ENCODE measurements around the gene MAFF. TPM values are rescaled to one million over a fixed set of nuclear protein-coding genes. Genes with fewer than 3 reads are reported as not detected.

MAFF gene
- total and polyA plus RNA-seq, 2 donors from 2014 or later, result 2.2 to 23.4 TPM

GRCh38 chr22:38249803-38250642 is 48.2 kb downstream of the MAFF start:
- Histone ChIP-seq H3K4me1 (ENCODE audit: control insufficient read depth in 2 of 3, insufficient read depth in 2 of 3, low read depth in 1 of 3, low read length in 3 of 3) (no peaks in the 10 kb centered on the region), H3K9ac (ENCODE audit: low read length in 3 of 3) (no peak overlapping the region), H3K36me3 (ENCODE audit: control insufficient read depth in 2 of 3, insufficient read depth in 3 of 3, low read length in 3 of 3) (peaks cover 3 to 13% (median 13%) of the 10 kb centered on the region in 3 donors), H3K27me3 (ENCODE audit: control insufficient read depth, insufficient read depth, low read length) (no peaks in the 10 kb centered on the region), H3K9me3 (ENCODE audit: control insufficient read depth in 2 of 3, insufficient read depth in 1 of 3, low read length in 3 of 3) (no peaks in the 10 kb centered on the region), H3K4me3 (ENCODE audit: low read length in 3 of 3) (no peak overlapping the region), H3K27ac (ENCODE audit: low read depth in 2 of 2, low read length in 2 of 2) (no peak overlapping the region)
- FAIRE-seq (no peak), DNase-seq (no peak)
- no peak for TF ChIP-seq CTCF (IDR thresholded peaks at IDR 0.05; ENCODE audit: borderline replicate concordance, extremely low read depth, insufficient read depth)
- intact Hi-C loops (cut with DNase I), result no loop called here

GRCh38 chr22:38250643-38251340 is 49.0 kb downstream of the MAFF start:
- intact Hi-C loops (cut with DNase I), result no loop called here
- Histone ChIP-seq H3K36me3 (ENCODE audit: control insufficient read depth in 2 of 3, insufficient read depth in 3 of 3, low read length in 3 of 3) (peaks cover 3 to 13% (median 13%) of the 10 kb centered on the region in 3 donors), H3K27ac (ENCODE audit: low read depth in 2 of 2, low read length in 2 of 2) (no peak overlapping the region), H3K9ac (ENCODE audit: low read length in 3 of 3) (no peak overlapping the region), H3K9me3 (ENCODE audit: control insufficient read depth in 2 of 3, insufficient read depth in 1 of 3, low read length in 3 of 3) (no peaks in the 10 kb centered on the region), H3K4me3 (ENCODE audit: low read length in 3 of 3) (no peak overlapping the region), H3K4me1 (ENCODE audit: control insufficient read depth in 2 of 3, insufficient read depth in 2 of 3, low read depth in 1 of 3, low read length in 3 of 3) (no peaks in the 10 kb centered on the region), H3K27me3 (ENCODE audit: control insufficient read depth, insufficient read depth, low read length) (no peaks in the 10 kb centered on the region)
- DNase-seq (no peak), FAIRE-seq (no peak)
- no peak for TF ChIP-seq CTCF (IDR thresholded peaks at IDR 0.05; ENCODE audit: borderline replicate concordance, extremely low read depth, insufficient read depth)

GRCh38 chr22:38251341-38251692 is 49.5 kb downstream of the MAFF start:
- peaks cover 3 to 10% (median 7%) of the 10 kb centered on the region in 3 donors for H3K36me3 ChIP-seq (ENCODE audit: control insufficient read depth in 2 of 3, insufficient read depth in 3 of 3, low read length in 3 of 3)
- H3K4me1 ChIP-seq (ENCODE audit: control insufficient read depth in 2 of 3, insufficient read depth in 2 of 3, low read depth in 1 of 3, low read length in 3 of 3), result no peaks in the 10 kb centered on the region
- no peak overlapping the region for H3K9ac ChIP-seq (ENCODE audit: low read length in 3 of 3)
- no peak for TF ChIP-seq CTCF (IDR thresholded peaks at IDR 0.05; ENCODE audit: borderline replicate concordance, extremely low read depth, insufficient read depth)
- H3K4me3 ChIP-seq (ENCODE audit: low read length in 3 of 3), result no peak overlapping the region
- intact Hi-C loops (cut with DNase I), result no loop called here
- H3K27me3 ChIP-seq (ENCODE audit: control insufficient read depth, insufficient read depth, low read length), result no peaks in the 10 kb centered on the region
- no peak overlapping the region for H3K27ac ChIP-seq (ENCODE audit: low read depth in 2 of 2, low read length in 2 of 2)
- FAIRE-seq (no peak), DNase-seq (no peak)
- no peaks in the 10 kb centered on the region for H3K9me3 ChIP-seq (ENCODE audit: control insufficient read depth in 2 of 3, insufficient read depth in 1 of 3, low read length in 3 of 3)

All from kidney (tissue), 14 donors.